Panc1 (cell line): ENCODE results near the gene CACNB1. TPM values are rescaled to one million over a fixed set of nuclear protein-coding genes. Genes with fewer than 3 reads are reported as not detected.

Source experiments
- ATAC-seq: fragments of 200-7000 bp; cut with Tn5 transposase; 2 replicates; pipeline ENCODE4 v1.9.1; 2020; ENCODE audit warnings: mild to moderate bottlenecking, moderate library complexity
- BruUV-seq: library from RNA; stranded (reverse); fragments of 400-500 nt; replicated peaks from 2 replicates; lab custom pipeline; 2021; lab: Mats Ljungman, UMichigan
- CTCF ChIA-PET: fragments of 300-600 bp; sonication (Branson Sonifier 250); formaldehyde crosslinking; loops from one replicate; lab custom pipeline; 2022; ENCODE audit warnings: antibody characterized with exemption; lab: Charles Lee
- POLR2A ChIA-PET: fragments of 300-600 bp; sonication (Branson Sonifier 250); formaldehyde crosslinking; loops from one replicate; lab custom pipeline; 2022; ENCODE audit warnings: antibody characterized with exemption; lab: Charles Lee
- DNase-seq: peaks from one replicate; pipeline ENCODE4 v3.0.0-alpha.2; 2010; ENCODE audit warnings: low read depth, low spot score
- H3K27ac ChIP-seq: 2 replicates; pipeline ENCODE4 v1.5.1; 2011; ENCODE audit warnings: mild to moderate bottlenecking, low read length, inconsistent platforms
- H3K27me3 ChIP-seq: fragments of 200-500 bp; sonication (Bioruptor generic); 2 replicates; pipeline ENCODE4 v1.6.0; 2014; ENCODE audit warnings: low read length, inconsistent platforms; ENCODE audit not compliant: control insufficient read depth, insufficient read depth
- H3K36me3 ChIP-seq: fragments of 200-500 bp; sonication (Bioruptor generic); 2 replicates; pipeline ENCODE4 v1.5.1; 2014; ENCODE audit warnings: inconsistent platforms, mild to moderate bottlenecking, low read length, moderate library complexity; ENCODE audit not compliant: control insufficient read depth, insufficient read depth
- H3K4me1 ChIP-seq: 2 replicates; pipeline ENCODE4 v1.5.1; 2011; ENCODE audit warnings: inconsistent platforms, mild to moderate bottlenecking, low read length, moderate library complexity; ENCODE audit not compliant: control insufficient read depth, insufficient read depth
- H3K4me3 ChIP-seq, 2 experiments: 2 replicates each; pipeline ENCODE4 v1.5.1; 2011 to 2012; ENCODE audit warnings: low read depth in 2 of 2, low read length in 2 of 2, mild to moderate bottlenecking in 2 of 2, inconsistent platforms in 1 of 2, moderate library complexity in 1 of 2
- H3K9me3 ChIP-seq: fragments of 200-500 bp; sonication (Bioruptor generic); 2 replicates; pipeline ENCODE4 v1.5.1; 2014; ENCODE audit warnings: low read depth, mild to moderate bottlenecking, inconsistent platforms, low read length, moderate library complexity; ENCODE audit not compliant: control insufficient read depth, insufficient read depth
- POLR2AphosphoS5 ChIP-seq: IDR thresholded peaks from 2 replicates; pipeline ENCODE4 v1.6.1; 2012; ENCODE audit warnings: mild to moderate bottlenecking, low read depth, low read length, moderate library complexity
- SIN3A ChIP-seq: IDR thresholded peaks from 2 replicates; pipeline ENCODE4 v1.6.1; 2012; ENCODE audit warnings: low read depth, mild to moderate bottlenecking, low read length, moderate library complexity, borderline replicate concordance; ENCODE audit not compliant: insufficient read depth
- TCF7L2 ChIP-seq: IDR thresholded peaks from 2 replicates; pipeline ENCODE4 v1.6.1; 2011; ENCODE audit warnings: mild to moderate bottlenecking, low read depth, low read length, inconsistent platforms
- in situ Hi-C: cut with HindIII; loops from 2 replicates; pipeline ENCODE4 v1.10.0; 2016; ENCODE audit warnings: low sequenced_read_pairs, low pct_unique_long_range_greater_than_20kb
- intact Hi-C: fragments of 100-400 bp; cut with micrococcal nuclease; formaldehyde crosslinking; loops from one replicate; pipeline ENCODE4 v1.10.0; 2022; ENCODE audit not compliant: unreplicated experiment
- total RNA-seq: library from RNA; stranded (reverse); gene quantifications from one replicate; pipeline ENCODE4 v1.2.1, GENCODE V29; 2021; ENCODE audit not compliant: unreplicated experiment
- TF ChIP-seq, protein P1 (sequence below): fragments of 450-650 bp; IDR thresholded peaks from 2 replicates; pipeline ENCODE4 v1.5.1; 2017; ENCODE audit warnings: mild to moderate bottlenecking
- TF ChIP-seq, protein P2 (sequence below), 2 experiments: IDR thresholded peaks; 2 replicates each; pipeline ENCODE4 v1.6.1; 2011 to 2012; ENCODE audit warnings: low read depth in 2 of 2, control low read depth in 1 of 2, low read length in 1 of 2, mild to moderate bottlenecking in 1 of 2, moderate library complexity in 1 of 2; ENCODE audit not compliant: insufficient read depth in 1 of 2

Gene CACNB1
- total RNA-seq, 1 experiment from 2014 or later, result 14.9 TPM

DNA sequence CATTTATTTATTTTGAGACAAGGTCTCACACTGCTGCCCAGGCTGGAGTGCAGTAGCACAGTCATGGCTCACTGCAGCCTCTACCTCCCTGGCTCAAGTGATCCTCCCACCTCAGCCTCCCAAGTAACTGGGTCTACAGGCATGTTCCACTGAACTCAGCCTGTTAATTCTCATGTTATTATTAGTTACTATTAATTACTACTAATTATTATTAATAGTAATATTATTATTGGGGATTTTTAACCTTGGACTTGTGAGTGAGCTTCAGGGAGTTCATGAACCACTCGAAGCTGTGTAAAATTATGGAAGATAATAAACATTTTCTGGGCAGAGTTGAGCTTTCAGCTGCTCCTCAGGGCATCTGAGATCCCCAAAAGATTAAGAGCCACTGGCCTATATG, 32.9 kb upstream of the CACNB1 start:
- in situ Hi-C loops, result no loop called here
- ATAC-seq (no peak), DNase-seq (no peak)
- H3K27me3 ChIP-seq, result no peaks in the 10 kb centered on the region
- no peaks in the 10 kb centered on the region for H3K4me1 ChIP-seq
- no peak for TF ChIP-seq TCF7L2
- TF ChIP-seq SIN3A, result no peak
- TF ChIP-seq, protein P1, sequence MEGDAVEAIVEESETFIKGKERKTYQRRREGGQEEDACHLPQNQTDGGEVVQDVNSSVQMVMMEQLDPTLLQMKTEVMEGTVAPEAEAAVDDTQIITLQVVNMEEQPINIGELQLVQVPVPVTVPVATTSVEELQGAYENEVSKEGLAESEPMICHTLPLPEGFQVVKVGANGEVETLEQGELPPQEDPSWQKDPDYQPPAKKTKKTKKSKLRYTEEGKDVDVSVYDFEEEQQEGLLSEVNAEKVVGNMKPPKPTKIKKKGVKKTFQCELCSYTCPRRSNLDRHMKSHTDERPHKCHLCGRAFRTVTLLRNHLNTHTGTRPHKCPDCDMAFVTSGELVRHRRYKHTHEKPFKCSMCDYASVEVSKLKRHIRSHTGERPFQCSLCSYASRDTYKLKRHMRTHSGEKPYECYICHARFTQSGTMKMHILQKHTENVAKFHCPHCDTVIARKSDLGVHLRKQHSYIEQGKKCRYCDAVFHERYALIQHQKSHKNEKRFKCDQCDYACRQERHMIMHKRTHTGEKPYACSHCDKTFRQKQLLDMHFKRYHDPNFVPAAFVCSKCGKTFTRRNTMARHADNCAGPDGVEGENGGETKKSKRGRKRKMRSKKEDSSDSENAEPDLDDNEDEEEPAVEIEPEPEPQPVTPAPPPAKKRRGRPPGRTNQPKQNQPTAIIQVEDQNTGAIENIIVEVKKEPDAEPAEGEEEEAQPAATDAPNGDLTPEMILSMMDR, result no peak
- TF ChIP-seq, protein P2, sequence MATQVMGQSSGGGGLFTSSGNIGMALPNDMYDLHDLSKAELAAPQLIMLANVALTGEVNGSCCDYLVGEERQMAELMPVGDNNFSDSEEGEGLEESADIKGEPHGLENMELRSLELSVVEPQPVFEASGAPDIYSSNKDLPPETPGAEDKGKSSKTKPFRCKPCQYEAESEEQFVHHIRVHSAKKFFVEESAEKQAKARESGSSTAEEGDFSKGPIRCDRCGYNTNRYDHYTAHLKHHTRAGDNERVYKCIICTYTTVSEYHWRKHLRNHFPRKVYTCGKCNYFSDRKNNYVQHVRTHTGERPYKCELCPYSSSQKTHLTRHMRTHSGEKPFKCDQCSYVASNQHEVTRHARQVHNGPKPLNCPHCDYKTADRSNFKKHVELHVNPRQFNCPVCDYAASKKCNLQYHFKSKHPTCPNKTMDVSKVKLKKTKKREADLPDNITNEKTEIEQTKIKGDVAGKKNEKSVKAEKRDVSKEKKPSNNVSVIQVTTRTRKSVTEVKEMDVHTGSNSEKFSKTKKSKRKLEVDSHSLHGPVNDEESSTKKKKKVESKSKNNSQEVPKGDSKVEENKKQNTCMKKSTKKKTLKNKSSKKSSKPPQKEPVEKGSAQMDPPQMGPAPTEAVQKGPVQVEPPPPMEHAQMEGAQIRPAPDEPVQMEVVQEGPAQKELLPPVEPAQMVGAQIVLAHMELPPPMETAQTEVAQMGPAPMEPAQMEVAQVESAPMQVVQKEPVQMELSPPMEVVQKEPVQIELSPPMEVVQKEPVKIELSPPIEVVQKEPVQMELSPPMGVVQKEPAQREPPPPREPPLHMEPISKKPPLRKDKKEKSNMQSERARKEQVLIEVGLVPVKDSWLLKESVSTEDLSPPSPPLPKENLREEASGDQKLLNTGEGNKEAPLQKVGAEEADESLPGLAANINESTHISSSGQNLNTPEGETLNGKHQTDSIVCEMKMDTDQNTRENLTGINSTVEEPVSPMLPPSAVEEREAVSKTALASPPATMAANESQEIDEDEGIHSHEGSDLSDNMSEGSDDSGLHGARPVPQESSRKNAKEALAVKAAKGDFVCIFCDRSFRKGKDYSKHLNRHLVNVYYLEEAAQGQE (IDR thresholded peaks at IDR 0.05; ENCODE audit: insufficient read depth in 1 of 2, low read depth in 2 of 2, low read length in 1 of 2), result no peak
- TF ChIP-seq POLR2AphosphoS5, result no peak
- CTCF ChIA-PET, result interaction anchor here (0.5 kb wide), 1 partner anchor 13 kb away, joined by 3 read pairs; no protein-coding TSS in a partner anchor
- BruUV-seq, result no TSS peak
- no peak overlapping the region for H3K4me3 ChIP-seq
- no peaks in the 10 kb centered on the region for H3K9me3 ChIP-seq
- H3K27ac ChIP-seq, result no peak overlapping the region
- POLR2A ChIA-PET, result no interaction called here
- intact Hi-C loops, result no loop called here
- H3K36me3 ChIP-seq, result no peaks in the 10 kb centered on the region

DNA sequence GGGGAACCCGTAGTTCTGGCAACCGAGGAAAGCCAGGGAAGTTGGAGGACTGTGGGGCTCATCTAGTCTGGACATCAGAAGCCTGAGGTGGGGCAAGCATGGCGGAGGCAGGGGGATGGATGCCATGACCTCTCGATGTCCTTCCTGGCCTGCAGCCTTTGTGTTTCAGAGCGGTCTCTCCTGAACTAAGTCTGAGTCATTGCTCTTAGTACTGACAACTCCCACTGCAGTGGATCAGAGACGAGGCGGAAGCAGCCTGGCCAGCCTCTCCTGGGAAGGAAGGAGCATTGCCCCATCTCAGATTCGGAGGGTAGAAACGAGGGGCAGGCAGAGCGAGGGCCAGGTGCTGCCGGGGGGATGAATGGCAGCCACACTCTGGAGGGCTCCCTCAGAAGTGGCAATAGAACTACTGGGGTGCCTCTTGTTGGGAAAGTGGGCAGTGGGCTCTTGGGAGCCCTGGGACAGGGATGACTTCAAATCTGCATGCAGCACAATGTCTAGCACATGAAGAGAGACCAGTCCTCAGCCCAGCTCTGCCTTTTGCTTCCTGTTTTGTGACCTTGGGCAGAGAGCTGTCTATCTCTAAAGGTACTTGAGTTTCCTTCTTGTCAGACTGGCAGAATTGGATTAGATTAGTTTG, 31.9 kb upstream of the CACNB1 start:
- POLR2A ChIA-PET, result no interaction called here
- H3K27ac ChIP-seq, result no peak overlapping the region
- H3K9me3 ChIP-seq, result no peaks in the 10 kb centered on the region
- ATAC-seq, result no peak
- no TSS peak for BruUV-seq
- CTCF ChIA-PET, result no interaction called here
- no peaks in the 10 kb centered on the region; the same call in 1 of the 2 replicates for H3K27me3 ChIP-seq
- no peaks in the 10 kb centered on the region for H3K4me1 ChIP-seq
- intact Hi-C loops (no loop called here), in situ Hi-C loops (no loop called here)
- DNase-seq, result no peak
- TF ChIP-seq, protein P1, result no peak
- TF ChIP-seq TCF7L2 (no peak), POLR2AphosphoS5 (no peak), SIN3A (no peak)
- TF ChIP-seq, protein P2 (IDR thresholded peaks at IDR 0.05; ENCODE audit: insufficient read depth in 1 of 2, low read depth in 2 of 2, low read length in 1 of 2), result no peak
- no peaks in the 10 kb centered on the region for H3K36me3 ChIP-seq
- no peak overlapping the region for H3K4me3 ChIP-seq
